OCI-LY7 (cell line): ENCODE results near the gene JPH2. TPM values are rescaled to one million over a fixed set of nuclear protein-coding genes. Genes with fewer than 3 reads are reported as not detected.

Source experiments
- BruUV-seq: library from RNA; stranded (reverse); fragments of 400-500 nt; replicated peaks from 2 replicates; lab custom pipeline; 2021; lab: Mats Ljungman, UMichigan
- CTCF ChIA-PET: fragments of 300-600 bp; sonication (Branson Sonifier 250); formaldehyde crosslinking; loops from one replicate; lab custom pipeline; 2022; ENCODE audit warnings: antibody characterized with exemption; ENCODE audit not compliant: unreplicated experiment; lab: Charles Lee
- POLR2A ChIA-PET: fragments of 300-600 bp; sonication (Branson Sonifier 250); formaldehyde crosslinking; loops from one replicate; lab custom pipeline; 2022; ENCODE audit warnings: antibody characterized with exemption; lab: Charles Lee
- DNase-seq: peaks from one replicate; pipeline ENCODE4 v3.0.0-alpha.2; 2015; ENCODE audit warnings: low spot score
- H2AFZ ChIP-seq: fragments of 200-600 bp; sonication (generic), shearing (Covaris generic); 2 replicates; pipeline ENCODE4 v1.6.1; 2014; ENCODE audit warnings: mild to moderate bottlenecking, antibody characterized with exemption, low read length, moderate library complexity
- H3K27ac ChIP-seq: fragments of 200-600 bp; sonication (generic); 2 replicates; pipeline ENCODE4 v1.5.1; 2014; ENCODE audit warnings: mixed run types, low read depth, mild to moderate bottlenecking, moderate library complexity, low read length, inconsistent platforms; ENCODE audit not compliant: poor library complexity, severe bottlenecking
- H3K36me3 ChIP-seq: fragments of 200-600 bp; sonication (generic); 2 replicates; pipeline ENCODE4 v1.6.1; 2014; ENCODE audit warnings: mild to moderate bottlenecking, antibody characterized with exemption, low read length, moderate library complexity, mixed read lengths; ENCODE audit not compliant: insufficient read depth
- H3K4me1 ChIP-seq: fragments of 200-600 bp; sonication (generic); 2 replicates; pipeline ENCODE4 v1.5.1; 2014; ENCODE audit warnings: mild to moderate bottlenecking, low read length; ENCODE audit not compliant: insufficient read depth, poor library complexity, severe bottlenecking
- H3K4me2 ChIP-seq: fragments of 200-600 bp; sonication (generic); 2 replicates; pipeline ENCODE4 v1.6.1; 2014; ENCODE audit warnings: mild to moderate bottlenecking, low read length
- H3K4me3 ChIP-seq: fragments of 200-600 bp; sonication (generic); 2 replicates; pipeline ENCODE4 v1.5.1; 2014; ENCODE audit warnings: mild to moderate bottlenecking, low read depth, low read length; ENCODE audit not compliant: poor library complexity, severe bottlenecking
- H3K79me2 ChIP-seq: fragments of 200-600 bp; sonication (generic); 2 replicates; pipeline ENCODE4 v1.6.1; 2016; ENCODE audit warnings: low read depth, mild to moderate bottlenecking, low read length, moderate library complexity, mixed read lengths; ENCODE audit not compliant: insufficient read depth
- H3K9me2 ChIP-seq: fragments of 200-600 bp; sonication (generic); 2 replicates; pipeline ENCODE4 v1.6.1; 2016; ENCODE audit warnings: mild to moderate bottlenecking, low read length, mixed read lengths; ENCODE audit not compliant: insufficient read depth
- H3K9me3 ChIP-seq: fragments of 200-600 bp; sonication (generic); 2 replicates; pipeline ENCODE4 v1.6.1; 2014; ENCODE audit warnings: mild to moderate bottlenecking, mixed run types, low read length, mixed read lengths
- H4K20me1 ChIP-seq: fragments of 200-600 bp; sonication (generic); 2 replicates; pipeline ENCODE4 v1.6.1; 2014; ENCODE audit warnings: mild to moderate bottlenecking, antibody characterized with exemption, low read length, moderate library complexity, mixed read lengths; ENCODE audit not compliant: insufficient read depth
- EZH2phosphoT487 ChIP-seq: fragments of 200-600 bp; sonication (generic); IDR thresholded peaks from 2 replicates; pipeline ENCODE4 v1.6.1; 2018; ENCODE audit warnings: low read depth, borderline replicate concordance, mild to moderate bottlenecking, mixed run types, antibody characterized with exemption, low read length, moderate library complexity, mixed read lengths
- intact Hi-C: fragments of 100-400 bp; cut with micrococcal nuclease; formaldehyde crosslinking; loops from one replicate; pipeline ENCODE4 v1.10.0; 2022; ENCODE audit not compliant: unreplicated experiment
- total RNA-seq, 2 experiments: library from RNA; depleted of rRNA in 1 of 2; stranded (reverse); fragments of >200 nt in 1 of 2; shearing (Covaris generic) in 1 of 2; gene quantifications; 2 replicates each; pipeline ENCODE4 v1.2.3, GENCODE V29; 2014 to 2022
- TF ChIP-seq, protein P1 (sequence below): fragments of 200-600 bp; sonication (generic); conservative IDR thresholded peaks from 2 replicates; pipeline ENCODE4 v1.5.1; 2014; ENCODE audit warnings: mild to moderate bottlenecking, antibody characterized with exemption, low read length, moderate library complexity, mixed read lengths

The JPH2 gene
- total RNA-seq, 2 experiments from 2014 or later, result not detected

GRCh38 chr20:44126445-44126844, 60.5 kb downstream of the JPH2 start:
- Histone ChIP-seq H2AFZ (no peak overlapping the region), H3K4me3 (no peak overlapping the region), H3K79me2 (no peaks in the 10 kb centered on the region), H3K9me2 (no peaks in the 10 kb centered on the region), H3K27ac (no peak overlapping the region), H4K20me1 (no peaks in the 10 kb centered on the region), H3K9me3 (no peaks in the 10 kb centered on the region), H3K36me3 (no peaks in the 10 kb centered on the region), H3K4me1 (no peaks in the 10 kb centered on the region), H3K4me2 (no peak overlapping the region)
- intact Hi-C loops, result no loop called here
- ChIA-PET CTCF (no interaction called here), POLR2A (no interaction called here)
- BruUV-seq, result no TSS peak
- no peak for TF ChIP-seq EZH2phosphoT487
- TF ChIP-seq, protein P1, sequence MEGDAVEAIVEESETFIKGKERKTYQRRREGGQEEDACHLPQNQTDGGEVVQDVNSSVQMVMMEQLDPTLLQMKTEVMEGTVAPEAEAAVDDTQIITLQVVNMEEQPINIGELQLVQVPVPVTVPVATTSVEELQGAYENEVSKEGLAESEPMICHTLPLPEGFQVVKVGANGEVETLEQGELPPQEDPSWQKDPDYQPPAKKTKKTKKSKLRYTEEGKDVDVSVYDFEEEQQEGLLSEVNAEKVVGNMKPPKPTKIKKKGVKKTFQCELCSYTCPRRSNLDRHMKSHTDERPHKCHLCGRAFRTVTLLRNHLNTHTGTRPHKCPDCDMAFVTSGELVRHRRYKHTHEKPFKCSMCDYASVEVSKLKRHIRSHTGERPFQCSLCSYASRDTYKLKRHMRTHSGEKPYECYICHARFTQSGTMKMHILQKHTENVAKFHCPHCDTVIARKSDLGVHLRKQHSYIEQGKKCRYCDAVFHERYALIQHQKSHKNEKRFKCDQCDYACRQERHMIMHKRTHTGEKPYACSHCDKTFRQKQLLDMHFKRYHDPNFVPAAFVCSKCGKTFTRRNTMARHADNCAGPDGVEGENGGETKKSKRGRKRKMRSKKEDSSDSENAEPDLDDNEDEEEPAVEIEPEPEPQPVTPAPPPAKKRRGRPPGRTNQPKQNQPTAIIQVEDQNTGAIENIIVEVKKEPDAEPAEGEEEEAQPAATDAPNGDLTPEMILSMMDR, result no peak
- DNase-seq, result no peak

DNA sequence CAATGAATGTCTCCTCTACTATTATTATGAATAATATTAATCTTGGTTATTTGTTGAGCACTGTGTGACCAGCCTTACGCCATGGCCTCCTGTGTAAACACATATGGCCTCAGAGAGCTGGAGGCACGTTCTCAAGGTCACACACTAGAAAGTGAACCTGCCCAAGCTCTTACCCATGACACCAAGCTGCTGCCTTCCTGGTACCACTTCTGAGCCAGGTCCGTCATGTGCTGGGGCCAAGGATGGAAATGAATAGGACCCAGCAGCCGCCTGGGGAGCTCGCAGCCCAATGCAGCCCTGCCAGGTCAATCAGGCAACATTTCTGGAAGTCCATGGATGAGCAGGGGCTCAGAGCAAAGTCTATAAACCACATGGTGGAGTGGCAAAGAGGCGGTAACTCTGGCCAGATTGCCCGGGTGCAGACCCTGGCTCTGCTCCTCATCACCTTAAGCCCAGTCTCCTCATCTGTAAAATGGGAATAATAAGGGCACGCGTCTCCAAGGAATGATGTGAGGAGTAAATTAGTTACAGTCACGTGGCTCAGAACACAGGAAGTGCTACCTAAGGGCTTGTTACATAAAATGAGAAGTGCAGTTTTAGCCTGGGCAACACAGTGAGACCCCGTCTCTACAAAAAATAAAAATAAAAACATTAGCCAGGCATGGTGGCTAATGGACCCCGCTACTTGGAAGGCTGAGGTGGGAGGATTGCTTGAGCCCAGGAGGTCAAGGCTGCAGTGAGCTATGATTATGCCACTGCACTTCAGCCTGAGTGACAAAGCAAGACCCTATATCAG, 61.5 kb downstream of the JPH2 start:
- Histone ChIP-seq H3K4me2 (no peak overlapping the region), H3K9me3 (no peaks in the 10 kb centered on the region), H3K4me3 (no peak overlapping the region), H3K79me2 (no peaks in the 10 kb centered on the region), H3K9me2 (no peaks in the 10 kb centered on the region), H2AFZ (no peak overlapping the region), H4K20me1 (no peaks in the 10 kb centered on the region), H3K36me3 (no peaks in the 10 kb centered on the region), H3K4me1 (no peaks in the 10 kb centered on the region), H3K27ac (no peak overlapping the region)
- CTCF ChIA-PET, result no interaction called here
- no peak for TF ChIP-seq EZH2phosphoT487
- TF ChIP-seq, protein P1, result no peak
- BruUV-seq, result no TSS peak
- intact Hi-C loops, result no loop called here
- no peak for DNase-seq
- POLR2A ChIA-PET, result no interaction called here

GRCh38 chr20:44123874-44124535, 63.0 kb downstream of the JPH2 start:
- Histone ChIP-seq H3K9me3 (no peaks in the 10 kb centered on the region), H3K27ac (no peak overlapping the region), H3K4me2 (no peak overlapping the region), H2AFZ (no peak overlapping the region), H3K4me1 (no peaks in the 10 kb centered on the region), H3K36me3 (no peaks in the 10 kb centered on the region), H4K20me1 (no peaks in the 10 kb centered on the region), H3K4me3 (no peak overlapping the region), H3K9me2 (no peaks in the 10 kb centered on the region), H3K79me2 (no peaks in the 10 kb centered on the region)
- BruUV-seq, result no TSS peak
- no peak for TF ChIP-seq EZH2phosphoT487
- TF ChIP-seq, protein P1, result no peak
- intact Hi-C loops, result no loop called here
- POLR2A ChIA-PET, result no interaction called here
- no peak for DNase-seq
- CTCF ChIA-PET, result no interaction called here
